Measurements from ENCODE around the gene LYPD4. TPM values are rescaled to one million over a fixed set of nuclear protein-coding genes. Genes with fewer than 3 reads are reported as not detected.
A peak's percentile ranks its signal among the peaks of the same experiment; 100 is the strongest.

The LYPD4 gene
- total RNA-seq, 1 experiment from 2014 or later: not detected

DNA sequence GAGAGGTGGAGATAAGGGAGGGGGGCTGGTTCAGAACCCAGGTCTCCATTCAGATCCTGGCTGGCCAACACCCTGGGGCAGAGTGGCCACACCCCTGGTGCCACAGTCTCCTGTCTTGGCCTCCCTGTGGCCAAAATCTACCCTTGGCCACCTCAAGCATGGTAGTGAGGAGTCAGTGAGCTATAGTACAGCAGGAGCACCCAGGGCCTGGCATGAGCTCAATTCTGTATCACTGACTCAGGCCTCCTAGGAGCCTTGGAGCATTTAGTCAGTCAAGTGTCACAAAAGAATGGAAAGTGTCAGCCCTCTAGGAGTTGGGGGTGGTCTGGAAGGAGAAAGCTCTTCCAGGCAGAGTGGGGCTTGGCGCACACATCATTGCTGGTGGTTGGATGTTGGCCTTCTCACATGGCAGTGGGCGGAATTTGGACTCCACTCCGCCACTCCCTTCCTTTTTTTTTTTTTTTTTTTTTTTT is 26.0 kb upstream of the LYPD4 start (continued):
- TF ChIP-seq, protein P1, sequence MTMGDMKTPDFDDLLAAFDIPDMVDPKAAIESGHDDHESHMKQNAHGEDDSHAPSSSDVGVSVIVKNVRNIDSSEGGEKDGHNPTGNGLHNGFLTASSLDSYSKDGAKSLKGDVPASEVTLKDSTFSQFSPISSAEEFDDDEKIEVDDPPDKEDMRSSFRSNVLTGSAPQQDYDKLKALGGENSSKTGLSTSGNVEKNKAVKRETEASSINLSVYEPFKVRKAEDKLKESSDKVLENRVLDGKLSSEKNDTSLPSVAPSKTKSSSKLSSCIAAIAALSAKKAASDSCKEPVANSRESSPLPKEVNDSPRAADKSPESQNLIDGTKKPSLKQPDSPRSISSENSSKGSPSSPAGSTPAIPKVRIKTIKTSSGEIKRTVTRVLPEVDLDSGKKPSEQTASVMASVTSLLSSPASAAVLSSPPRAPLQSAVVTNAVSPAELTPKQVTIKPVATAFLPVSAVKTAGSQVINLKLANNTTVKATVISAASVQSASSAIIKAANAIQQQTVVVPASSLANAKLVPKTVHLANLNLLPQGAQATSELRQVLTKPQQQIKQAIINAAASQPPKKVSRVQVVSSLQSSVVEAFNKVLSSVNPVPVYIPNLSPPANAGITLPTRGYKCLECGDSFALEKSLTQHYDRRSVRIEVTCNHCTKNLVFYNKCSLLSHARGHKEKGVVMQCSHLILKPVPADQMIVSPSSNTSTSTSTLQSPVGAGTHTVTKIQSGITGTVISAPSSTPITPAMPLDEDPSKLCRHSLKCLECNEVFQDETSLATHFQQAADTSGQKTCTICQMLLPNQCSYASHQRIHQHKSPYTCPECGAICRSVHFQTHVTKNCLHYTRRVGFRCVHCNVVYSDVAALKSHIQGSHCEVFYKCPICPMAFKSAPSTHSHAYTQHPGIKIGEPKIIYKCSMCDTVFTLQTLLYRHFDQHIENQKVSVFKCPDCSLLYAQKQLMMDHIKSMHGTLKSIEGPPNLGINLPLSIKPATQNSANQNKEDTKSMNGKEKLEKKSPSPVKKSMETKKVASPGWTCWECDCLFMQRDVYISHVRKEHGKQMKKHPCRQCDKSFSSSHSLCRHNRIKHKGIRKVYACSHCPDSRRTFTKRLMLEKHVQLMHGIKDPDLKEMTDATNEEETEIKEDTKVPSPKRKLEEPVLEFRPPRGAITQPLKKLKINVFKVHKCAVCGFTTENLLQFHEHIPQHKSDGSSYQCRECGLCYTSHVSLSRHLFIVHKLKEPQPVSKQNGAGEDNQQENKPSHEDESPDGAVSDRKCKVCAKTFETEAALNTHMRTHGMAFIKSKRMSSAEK (CRISPR knock-in tag; IDR thresholded peaks at IDR 0.05; ENCODE audit: borderline replicate concordance): no peak
- TF ChIP-seq, protein P2, sequence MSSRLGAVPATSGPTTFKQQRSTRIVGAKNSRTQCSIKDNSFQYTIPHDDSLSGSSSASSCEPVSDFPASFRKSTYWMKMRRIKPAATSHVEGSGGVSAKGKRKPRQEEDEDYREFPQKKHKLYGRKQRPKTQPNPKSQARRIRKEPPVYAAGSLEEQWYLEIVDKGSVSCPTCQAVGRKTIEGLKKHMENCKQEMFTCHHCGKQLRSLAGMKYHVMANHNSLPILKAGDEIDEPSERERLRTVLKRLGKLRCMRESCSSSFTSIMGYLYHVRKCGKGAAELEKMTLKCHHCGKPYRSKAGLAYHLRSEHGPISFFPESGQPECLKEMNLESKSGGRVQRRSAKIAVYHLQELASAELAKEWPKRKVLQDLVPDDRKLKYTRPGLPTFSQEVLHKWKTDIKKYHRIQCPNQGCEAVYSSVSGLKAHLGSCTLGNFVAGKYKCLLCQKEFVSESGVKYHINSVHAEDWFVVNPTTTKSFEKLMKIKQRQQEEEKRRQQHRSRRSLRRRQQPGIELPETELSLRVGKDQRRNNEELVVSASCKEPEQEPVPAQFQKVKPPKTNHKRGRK (CRISPR knock-in tag; IDR thresholded peaks at IDR 0.05; ENCODE audit: borderline replicate concordance): no peak
- TF ChIP-seq, protein P3, sequence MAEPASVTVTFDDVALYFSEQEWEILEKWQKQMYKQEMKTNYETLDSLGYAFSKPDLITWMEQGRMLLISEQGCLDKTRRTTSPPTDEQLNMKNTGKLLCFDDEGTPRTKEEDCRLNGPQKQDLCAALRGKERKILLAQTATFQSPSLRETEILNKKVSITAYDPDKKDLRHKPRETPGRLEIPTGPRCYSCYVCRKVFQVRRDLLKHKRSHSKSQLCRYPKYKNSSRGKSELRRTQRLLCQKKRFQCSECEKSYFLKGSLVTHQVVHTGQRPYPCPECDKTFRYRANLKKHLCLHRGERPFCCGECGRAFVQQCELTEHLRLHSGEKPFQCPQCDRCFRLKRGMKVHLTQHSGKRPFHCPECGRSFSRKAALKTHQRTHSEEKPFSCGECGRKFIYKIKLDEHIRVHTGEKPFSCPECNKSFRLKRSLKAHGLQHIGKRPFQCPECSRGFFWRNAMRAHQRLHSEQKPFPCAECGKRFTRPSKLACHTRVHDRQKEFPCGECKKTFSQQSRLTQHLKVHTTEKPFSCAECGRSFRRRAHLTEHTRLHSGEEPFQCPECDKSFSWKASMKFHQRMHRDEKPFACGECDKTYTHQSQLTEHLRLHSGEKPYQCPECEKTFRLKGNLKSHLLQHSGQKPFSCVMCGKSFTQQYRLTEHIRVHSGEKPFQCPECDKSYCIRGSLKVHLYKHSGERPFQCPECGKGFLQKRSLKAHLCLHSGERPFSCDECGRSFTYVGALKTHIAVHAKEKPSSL (CRISPR knock-in tag; conservative IDR thresholded peaks at IDR 0.05): 0 out of 2 replicates have a peak, but pooled peaks have one; percentile 6
- TF ChIP-seq EMX1 (CRISPR knock-in tag; IDR thresholded peaks at IDR 0.05): 0 out of 2 replicates have a peak, but pooled peaks have one; percentile 61

DNA sequence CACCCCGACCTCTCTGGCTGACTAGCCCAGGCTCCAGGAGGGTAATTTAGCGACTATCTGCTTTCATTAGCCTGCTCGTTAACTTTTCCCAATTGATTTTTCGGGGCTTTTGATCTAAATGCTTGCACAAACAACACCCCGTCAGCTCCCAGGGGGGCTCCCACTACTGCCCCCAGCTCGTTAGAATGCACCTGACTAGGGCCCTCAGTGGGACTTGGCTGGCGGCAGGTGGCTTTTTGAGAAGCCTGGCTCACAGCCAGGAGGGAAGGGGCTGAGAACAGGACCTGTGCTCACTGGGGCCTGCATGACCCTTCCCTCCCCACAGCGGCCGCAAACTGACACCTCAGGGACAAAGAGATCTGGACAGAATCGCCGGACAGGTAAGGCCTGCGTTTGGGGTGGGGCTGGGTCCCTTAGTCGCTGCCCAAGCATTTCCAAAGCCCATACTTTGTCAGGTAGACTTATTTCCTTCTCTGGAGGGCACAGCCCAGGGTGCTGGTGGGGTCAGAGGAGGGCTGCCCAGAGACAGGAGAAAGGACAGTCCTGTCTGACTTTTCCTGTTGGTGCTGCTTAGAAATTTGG is 25.0 kb upstream of the LYPD4 start:
- no peak for ATAC-seq
- Mint-ChIP-seq H3K27me3 (ENCODE audit: low read depth) (no peaks in the 10 kb centered on the region), H3K9me3 (no peaks in the 10 kb centered on the region), H3K36me3 (peaks cover 59% of the 10 kb centered on the region), H3K4me3 (no peak overlapping the region), H3K4me1 (peaks cover 22% of the 10 kb centered on the region), H3K27ac (no peak overlapping the region)
- POLR2A ChIA-PET: interaction anchor here (1.2 to 4.3 kb wide), 2 partner anchors 9 kb away, joined by 13 to 30 read pairs; partner anchors contain the start of gene RPS19
- DNase-seq (ENCODE audit: low spot score): no peak
- CTCF ChIA-PET: no interaction called here
- TF ChIP-seq, protein P4, sequence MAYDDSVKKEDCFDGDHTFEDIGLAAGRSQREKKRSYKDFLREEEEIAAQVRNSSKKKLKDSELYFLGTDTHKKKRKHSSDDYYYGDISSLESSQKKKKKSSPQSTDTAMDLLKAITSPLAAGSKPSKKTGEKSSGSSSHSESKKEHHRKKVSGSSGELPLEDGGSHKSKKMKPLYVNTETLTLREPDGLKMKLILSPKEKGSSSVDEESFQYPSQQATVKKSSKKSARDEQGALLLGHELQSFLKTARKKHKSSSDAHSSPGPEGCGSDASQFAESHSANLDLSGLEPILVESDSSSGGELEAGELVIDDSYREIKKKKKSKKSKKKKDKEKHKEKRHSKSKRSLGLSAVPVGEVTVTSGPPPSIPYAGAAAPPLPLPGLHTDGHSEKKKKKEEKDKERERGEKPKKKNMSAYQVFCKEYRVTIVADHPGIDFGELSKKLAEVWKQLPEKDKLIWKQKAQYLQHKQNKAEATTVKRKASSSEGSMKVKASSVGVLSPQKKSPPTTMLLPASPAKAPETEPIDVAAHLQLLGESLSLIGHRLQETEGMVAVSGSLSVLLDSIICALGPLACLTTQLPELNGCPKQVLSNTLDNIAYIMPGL (CRISPR knock-in tag; IDR thresholded peaks at IDR 0.05): no peak
- TF ChIP-seq GABPB1 (CRISPR knock-in tag; IDR thresholded peaks at IDR 0.05): no peak
- TF ChIP-seq, protein P5, sequence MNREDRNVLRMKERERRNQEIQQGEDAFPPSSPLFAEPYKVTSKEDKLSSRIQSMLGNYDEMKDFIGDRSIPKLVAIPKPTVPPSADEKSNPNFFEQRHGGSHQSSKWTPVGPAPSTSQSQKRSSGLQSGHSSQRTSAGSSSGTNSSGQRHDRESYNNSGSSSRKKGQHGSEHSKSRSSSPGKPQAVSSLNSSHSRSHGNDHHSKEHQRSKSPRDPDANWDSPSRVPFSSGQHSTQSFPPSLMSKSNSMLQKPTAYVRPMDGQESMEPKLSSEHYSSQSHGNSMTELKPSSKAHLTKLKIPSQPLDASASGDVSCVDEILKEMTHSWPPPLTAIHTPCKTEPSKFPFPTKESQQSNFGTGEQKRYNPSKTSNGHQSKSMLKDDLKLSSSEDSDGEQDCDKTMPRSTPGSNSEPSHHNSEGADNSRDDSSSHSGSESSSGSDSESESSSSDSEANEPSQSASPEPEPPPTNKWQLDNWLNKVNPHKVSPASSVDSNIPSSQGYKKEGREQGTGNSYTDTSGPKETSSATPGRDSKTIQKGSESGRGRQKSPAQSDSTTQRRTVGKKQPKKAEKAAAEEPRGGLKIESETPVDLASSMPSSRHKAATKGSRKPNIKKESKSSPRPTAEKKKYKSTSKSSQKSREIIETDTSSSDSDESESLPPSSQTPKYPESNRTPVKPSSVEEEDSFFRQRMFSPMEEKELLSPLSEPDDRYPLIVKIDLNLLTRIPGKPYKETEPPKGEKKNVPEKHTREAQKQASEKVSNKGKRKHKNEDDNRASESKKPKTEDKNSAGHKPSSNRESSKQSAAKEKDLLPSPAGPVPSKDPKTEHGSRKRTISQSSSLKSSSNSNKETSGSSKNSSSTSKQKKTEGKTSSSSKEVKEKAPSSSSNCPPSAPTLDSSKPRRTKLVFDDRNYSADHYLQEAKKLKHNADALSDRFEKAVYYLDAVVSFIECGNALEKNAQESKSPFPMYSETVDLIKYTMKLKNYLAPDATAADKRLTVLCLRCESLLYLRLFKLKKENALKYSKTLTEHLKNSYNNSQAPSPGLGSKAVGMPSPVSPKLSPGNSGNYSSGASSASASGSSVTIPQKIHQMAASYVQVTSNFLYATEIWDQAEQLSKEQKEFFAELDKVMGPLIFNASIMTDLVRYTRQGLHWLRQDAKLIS (CRISPR knock-in tag; IDR thresholded peaks at IDR 0.05; ENCODE audit: borderline replicate concordance): no peak
- TF ChIP-seq, protein P6, sequence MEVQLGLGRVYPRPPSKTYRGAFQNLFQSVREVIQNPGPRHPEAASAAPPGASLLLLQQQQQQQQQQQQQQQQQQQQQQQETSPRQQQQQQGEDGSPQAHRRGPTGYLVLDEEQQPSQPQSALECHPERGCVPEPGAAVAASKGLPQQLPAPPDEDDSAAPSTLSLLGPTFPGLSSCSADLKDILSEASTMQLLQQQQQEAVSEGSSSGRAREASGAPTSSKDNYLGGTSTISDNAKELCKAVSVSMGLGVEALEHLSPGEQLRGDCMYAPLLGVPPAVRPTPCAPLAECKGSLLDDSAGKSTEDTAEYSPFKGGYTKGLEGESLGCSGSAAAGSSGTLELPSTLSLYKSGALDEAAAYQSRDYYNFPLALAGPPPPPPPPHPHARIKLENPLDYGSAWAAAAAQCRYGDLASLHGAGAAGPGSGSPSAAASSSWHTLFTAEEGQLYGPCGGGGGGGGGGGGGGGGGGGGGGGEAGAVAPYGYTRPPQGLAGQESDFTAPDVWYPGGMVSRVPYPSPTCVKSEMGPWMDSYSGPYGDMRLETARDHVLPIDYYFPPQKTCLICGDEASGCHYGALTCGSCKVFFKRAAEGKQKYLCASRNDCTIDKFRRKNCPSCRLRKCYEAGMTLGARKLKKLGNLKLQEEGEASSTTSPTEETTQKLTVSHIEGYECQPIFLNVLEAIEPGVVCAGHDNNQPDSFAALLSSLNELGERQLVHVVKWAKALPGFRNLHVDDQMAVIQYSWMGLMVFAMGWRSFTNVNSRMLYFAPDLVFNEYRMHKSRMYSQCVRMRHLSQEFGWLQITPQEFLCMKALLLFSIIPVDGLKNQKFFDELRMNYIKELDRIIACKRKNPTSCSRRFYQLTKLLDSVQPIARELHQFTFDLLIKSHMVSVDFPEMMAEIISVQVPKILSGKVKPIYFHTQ (CRISPR knock-in tag; IDR thresholded peaks at IDR 0.05): no peak
- TF ChIP-seq, protein P7, sequence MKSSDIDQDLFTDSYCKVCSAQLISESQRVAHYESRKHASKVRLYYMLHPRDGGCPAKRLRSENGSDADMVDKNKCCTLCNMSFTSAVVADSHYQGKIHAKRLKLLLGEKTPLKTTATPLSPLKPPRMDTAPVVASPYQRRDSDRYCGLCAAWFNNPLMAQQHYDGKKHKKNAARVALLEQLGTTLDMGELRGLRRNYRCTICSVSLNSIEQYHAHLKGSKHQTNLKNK (CRISPR knock-in tag; IDR thresholded peaks at IDR 0.05): no peak
- no peak for TF ChIP-seq ZNF423 (CRISPR knock-in tag; IDR thresholded peaks at IDR 0.05)
- no peak for TF ChIP-seq ELF4 (CRISPR knock-in tag; IDR thresholded peaks at IDR 0.05; ENCODE audit: low read depth)
- TF ChIP-seq, protein P8, sequence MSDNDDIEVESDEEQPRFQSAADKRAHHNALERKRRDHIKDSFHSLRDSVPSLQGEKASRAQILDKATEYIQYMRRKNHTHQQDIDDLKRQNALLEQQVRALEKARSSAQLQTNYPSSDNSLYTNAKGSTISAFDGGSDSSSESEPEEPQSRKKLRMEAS (CRISPR knock-in tag; IDR thresholded peaks at IDR 0.05): no peak

Data from WTC11 (cell line).